Measurements from ENCODE around the gene TPPP2. TPM values are rescaled to one million over a fixed set of nuclear protein-coding genes. Genes with fewer than 3 reads are reported as not detected.

The TPPP2 gene
- total RNA-seq, 3 donors from 2014 or later: 0.15 TPM; not detected in 2

GRCh38 chr14:21041676-21042433, 11.8 kb downstream of the TPPP2 start, which contains the start of gene RNASE7:
Gene RNASE7, plus strand, starts transcription at chr14:21042362. Its CDS starts 631 bp downstream, at chr14:21042993.
- Histone ChIP-seq H3K9me3 (no peaks in the 10 kb centered on the region), H3K36me3 (no peaks in the 10 kb centered on the region), H3K27me3 (no peaks in the 10 kb centered on the region), H3K27ac (peak within 1 kb of the TSS; percentile 70 to 84), H3K4me1 (peaks cover 0 to 32% of the 10 kb centered on the region in 2 donors), H3K4me3 (peak within 1 kb of the TSS in 1 of 3 donors; percentile 27)
- TF ChIP-seq POLR2A (IDR thresholded peaks at IDR 0.05): no peak
- peak in 2 of 3 donors; percentile 19 to 27 for TF ChIP-seq POLR2AphosphoS5 (IDR thresholded peaks at IDR 0.05)
- TF ChIP-seq, protein P1, sequence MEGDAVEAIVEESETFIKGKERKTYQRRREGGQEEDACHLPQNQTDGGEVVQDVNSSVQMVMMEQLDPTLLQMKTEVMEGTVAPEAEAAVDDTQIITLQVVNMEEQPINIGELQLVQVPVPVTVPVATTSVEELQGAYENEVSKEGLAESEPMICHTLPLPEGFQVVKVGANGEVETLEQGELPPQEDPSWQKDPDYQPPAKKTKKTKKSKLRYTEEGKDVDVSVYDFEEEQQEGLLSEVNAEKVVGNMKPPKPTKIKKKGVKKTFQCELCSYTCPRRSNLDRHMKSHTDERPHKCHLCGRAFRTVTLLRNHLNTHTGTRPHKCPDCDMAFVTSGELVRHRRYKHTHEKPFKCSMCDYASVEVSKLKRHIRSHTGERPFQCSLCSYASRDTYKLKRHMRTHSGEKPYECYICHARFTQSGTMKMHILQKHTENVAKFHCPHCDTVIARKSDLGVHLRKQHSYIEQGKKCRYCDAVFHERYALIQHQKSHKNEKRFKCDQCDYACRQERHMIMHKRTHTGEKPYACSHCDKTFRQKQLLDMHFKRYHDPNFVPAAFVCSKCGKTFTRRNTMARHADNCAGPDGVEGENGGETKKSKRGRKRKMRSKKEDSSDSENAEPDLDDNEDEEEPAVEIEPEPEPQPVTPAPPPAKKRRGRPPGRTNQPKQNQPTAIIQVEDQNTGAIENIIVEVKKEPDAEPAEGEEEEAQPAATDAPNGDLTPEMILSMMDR (IDR thresholded peaks at IDR 0.05): no peak
- peak in 1 of 2 donors; percentile 78 for DNase-seq (ENCODE audit: low spot score in 2 of 2)
- intact Hi-C loops (cut with DNase I; ENCODE audit: low total_unique reads): no loop called here

DNA sequence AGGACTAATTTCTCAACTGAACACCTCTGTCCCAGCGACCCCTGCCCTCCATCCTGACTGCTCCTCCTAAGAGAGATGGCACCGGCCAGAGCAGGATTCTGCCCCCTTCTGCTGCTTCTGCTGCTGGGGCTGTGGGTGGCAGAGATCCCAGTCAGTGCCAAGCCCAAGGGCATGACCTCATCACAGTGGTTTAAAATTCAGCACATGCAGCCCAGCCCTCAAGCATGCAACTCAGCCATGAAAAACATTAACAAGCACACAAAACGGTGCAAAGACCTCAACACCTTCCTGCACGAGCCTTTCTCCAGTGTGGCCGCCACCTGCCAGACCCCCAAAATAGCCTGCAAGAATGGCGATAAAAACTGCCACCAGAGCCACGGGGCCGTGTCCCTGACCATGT, 12.9 kb downstream of the TPPP2 start:
- Histone ChIP-seq H3K27me3 (no peaks in the 10 kb centered on the region), H3K4me1 (peaks cover 0 to 32% of the 10 kb centered on the region in 2 donors), H3K36me3 (no peaks in the 10 kb centered on the region), H3K9me3 (no peaks in the 10 kb centered on the region), H3K27ac (peak overlapping the region; percentile 70 to 84), H3K4me3 (peak overlapping the region in 1 of 3 donors; percentile 27)
- intact Hi-C loops (cut with DNase I; ENCODE audit: low total_unique reads): no loop called here
- TF ChIP-seq POLR2A (IDR thresholded peaks at IDR 0.05) (no peak), POLR2AphosphoS5 (IDR thresholded peaks at IDR 0.05) (no peak)
- TF ChIP-seq, protein P1 (IDR thresholded peaks at IDR 0.05): no peak
- no peak for DNase-seq (ENCODE audit: low spot score in 2 of 2)

DNA sequence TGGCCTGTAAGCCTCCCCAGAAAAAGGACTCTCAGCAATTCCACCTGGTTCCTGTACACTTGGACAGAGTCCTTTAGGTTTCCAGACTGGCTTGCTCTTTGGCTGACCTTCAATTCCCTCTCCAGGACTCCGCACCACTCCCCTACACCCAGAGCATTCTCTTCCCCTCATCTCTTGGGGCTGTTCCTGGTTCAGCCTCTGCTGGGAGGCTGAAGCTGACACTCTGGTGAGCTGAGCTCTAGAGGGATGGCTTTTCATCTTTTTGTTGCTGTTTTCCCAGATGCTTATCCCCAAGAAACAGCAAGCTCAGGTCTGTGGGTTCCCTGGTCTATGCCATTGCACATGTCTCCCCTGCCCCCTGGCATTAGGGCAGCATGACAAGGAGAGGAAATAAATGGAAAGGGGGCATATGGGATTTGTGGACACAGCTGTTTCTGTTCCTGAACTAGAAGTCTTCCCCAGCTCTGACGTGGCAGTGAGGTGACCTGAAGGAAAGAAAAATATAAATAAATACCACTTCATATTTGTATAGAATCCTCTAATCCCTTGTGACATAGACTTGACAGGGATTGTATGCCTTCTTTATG, 13.5 kb downstream of the TPPP2 start:
- Histone ChIP-seq H3K27me3 (no peaks in the 10 kb centered on the region), H3K27ac (peak overlapping the region; percentile 70 to 84), H3K9me3 (no peaks in the 10 kb centered on the region), H3K36me3 (no peaks in the 10 kb centered on the region), H3K4me3 (no peak overlapping the region), H3K4me1 (peaks cover 0 to 31% of the 10 kb centered on the region in 2 donors)
- TF ChIP-seq, protein P1 (IDR thresholded peaks at IDR 0.05): no peak
- TF ChIP-seq POLR2A (IDR thresholded peaks at IDR 0.05): no peak
- TF ChIP-seq POLR2AphosphoS5 (IDR thresholded peaks at IDR 0.05): no peak
- DNase-seq (ENCODE audit: low spot score in 2 of 2): no peak
- intact Hi-C loops (cut with DNase I; ENCODE audit: low total_unique reads): no loop called here

GRCh38 chr14:21043974-21044618, 14.1 kb downstream of the TPPP2 start:
- TF ChIP-seq POLR2AphosphoS5 (IDR thresholded peaks at IDR 0.05): no peak
- TF ChIP-seq, protein P1 (IDR thresholded peaks at IDR 0.05): no peak
- TF ChIP-seq POLR2A (IDR thresholded peaks at IDR 0.05): no peak
- no peaks in the 10 kb centered on the region for H3K27me3 ChIP-seq
- H3K27ac ChIP-seq: peak overlapping the region; percentile 70 to 84
- no peak for DNase-seq (ENCODE audit: low spot score in 2 of 2)
- H3K36me3 ChIP-seq: no peaks in the 10 kb centered on the region
- H3K9me3 ChIP-seq: no peaks in the 10 kb centered on the region
- H3K4me1 ChIP-seq: peaks cover 0 to 27% of the 10 kb centered on the region in 2 donors
- H3K4me3 ChIP-seq: no peak overlapping the region
- intact Hi-C loops (cut with DNase I; ENCODE audit: low total_unique reads): no loop called here
